IPS DF 4.7 (cell line): ENCODE measurements around the gene DGKI.
A peak's percentile ranks its signal among the peaks of the same experiment; 100 is the strongest.

Source experiments
- DNase-seq: peaks from one replicate; pipeline ENCODE4 v3.0.0-alpha.2; 2013; ENCODE audit warnings: low spot score; ENCODE audit errors: extremely low read depth

Gene DGKI

DNA sequence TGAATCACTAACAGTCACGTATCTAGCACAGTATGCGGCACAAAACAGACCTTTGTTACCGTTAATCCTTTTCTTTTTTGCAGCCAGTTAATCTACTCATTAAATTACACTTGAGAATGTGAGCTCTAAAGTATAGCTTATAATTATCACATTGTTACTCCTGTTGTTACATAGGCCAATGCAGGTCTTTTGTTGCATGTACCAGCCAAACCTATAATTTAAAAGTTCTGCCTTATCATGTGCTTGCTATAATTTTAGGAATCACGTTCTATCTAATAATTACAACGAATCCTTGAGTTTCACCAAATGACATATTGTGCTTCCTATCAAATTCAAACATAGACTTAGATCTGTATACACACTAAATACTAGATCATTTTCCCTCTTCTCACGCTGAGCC, 245.1 kb downstream of the DGKI start:
- no peak for DNase-seq

DNA sequence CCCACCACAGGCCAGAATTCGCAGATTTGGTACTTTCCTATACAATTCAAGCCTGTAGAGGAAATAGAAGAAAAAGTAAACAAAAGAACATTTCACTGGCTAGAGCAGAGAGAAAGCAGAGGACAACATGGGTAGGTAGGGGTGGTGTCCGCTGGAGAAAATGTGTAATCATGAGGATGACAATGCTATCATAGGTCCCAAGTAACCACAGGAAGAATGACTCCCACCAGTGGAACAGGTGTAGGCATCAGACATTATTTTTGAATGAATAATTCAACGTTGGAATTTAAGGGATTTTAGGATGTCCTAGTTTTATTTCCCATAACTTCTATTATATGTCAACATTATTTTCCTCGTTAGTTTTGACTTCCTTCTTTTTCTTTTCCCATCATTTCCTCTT, 248.9 kb downstream of the DGKI start:
- DNase-seq: no peak

DNA sequence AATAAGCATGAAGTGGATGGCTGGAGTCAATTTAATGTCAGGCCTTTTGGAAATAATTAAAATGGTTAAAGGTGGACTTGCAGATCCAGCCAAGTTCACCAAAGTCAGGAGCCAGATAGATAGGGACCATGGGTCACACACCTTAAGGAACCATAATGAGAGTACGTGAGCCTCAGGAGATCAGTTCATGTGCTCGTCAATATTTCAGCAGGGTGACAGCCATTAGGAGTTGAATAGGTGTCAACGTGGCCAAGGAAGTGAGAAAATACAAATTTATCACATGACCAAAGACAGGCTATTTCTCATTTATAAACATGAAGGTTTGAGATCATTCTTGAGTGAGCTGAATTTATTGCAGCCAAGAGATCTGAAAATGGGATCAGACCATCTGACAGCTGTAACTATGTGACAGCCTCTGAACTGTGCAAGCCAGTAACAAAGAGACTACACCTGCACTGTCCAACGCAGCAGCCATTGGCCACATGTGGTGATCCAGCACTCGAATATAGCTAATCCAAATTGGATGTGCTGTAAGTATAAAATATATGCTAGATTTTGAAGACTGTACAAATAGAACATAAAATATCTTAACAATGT, 253.6 kb downstream of the DGKI start:
- no peak for DNase-seq

DNA sequence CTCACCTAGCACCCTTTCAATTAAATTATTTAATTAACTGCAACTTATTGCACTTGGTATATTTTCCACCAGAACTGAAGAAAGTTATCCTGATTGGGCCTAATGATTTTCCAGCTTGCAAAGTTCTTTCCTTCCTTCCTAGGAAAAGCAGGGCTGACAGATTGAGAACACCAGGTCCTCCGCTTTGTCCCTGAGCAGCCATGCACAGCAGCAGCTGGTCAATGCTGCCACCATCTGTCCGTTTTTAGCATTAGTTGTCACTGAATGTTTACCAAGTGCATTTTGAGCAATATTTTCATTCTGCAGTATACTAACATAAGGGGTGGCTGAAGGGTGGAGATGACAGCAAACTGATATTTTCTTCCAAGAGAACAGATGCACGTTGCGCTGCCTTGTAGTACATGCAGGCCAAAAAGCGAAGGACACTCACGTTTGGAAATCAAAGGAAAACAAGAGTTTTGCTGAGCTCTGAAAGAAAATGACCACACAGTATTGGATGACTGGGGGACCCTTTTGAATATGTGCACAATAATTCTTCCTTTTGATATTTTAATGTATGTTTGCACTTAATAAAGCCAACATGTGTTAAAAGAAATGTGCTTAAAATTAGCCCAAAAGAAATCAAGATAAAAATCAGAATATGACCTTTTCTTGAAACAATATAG, 254.4 kb downstream of the DGKI start:
- peak; percentile 49 for DNase-seq

DNA sequence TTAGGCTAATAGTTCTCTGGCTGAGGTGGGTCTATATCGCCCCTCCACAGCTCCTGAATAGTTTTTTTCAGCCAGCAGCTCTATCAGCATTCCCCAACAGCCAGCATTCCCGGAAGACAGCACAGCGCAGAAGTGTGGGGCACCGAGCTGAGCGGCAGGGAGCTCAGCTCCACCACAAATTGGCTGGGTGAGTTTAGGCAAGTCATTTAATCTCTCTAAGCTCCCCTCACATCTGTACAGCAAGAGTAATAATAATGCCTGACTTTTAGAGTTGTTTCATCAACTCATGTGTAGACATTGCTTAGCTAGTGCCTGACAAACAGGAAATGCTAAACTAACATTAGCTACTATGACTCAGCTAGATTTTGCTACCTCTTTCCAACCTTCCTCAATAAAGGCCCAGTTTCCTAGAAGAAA, 255.3 kb downstream of the DGKI start:
- DNase-seq: no peak

DNA sequence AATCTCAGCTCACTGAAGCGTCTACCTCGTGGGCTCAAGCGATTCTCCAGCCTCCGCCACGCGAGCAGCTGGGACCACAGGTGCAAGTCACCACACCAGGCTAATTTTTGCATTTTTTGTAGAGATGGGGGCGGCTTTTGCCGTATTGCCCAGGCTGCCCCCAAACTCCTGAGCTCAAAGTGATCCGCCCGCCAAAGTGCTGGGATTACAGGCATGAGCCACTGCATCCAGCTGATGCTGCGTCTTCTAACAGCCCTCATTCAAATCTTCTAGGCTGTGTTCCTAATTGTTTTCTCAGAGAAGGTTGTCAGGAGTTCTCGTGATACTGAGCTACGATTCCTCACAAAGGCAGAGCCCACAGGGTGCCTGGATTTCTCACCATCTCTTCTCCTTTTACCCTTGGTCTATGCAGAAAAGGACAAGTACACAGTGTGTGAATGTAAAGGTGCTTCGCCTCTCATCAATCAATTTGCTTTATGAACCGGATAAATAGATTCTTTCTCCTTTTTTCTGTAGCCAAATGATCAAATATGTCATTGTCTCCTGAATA, 255.9 kb downstream of the DGKI start:
- DNase-seq: no peak

DNA sequence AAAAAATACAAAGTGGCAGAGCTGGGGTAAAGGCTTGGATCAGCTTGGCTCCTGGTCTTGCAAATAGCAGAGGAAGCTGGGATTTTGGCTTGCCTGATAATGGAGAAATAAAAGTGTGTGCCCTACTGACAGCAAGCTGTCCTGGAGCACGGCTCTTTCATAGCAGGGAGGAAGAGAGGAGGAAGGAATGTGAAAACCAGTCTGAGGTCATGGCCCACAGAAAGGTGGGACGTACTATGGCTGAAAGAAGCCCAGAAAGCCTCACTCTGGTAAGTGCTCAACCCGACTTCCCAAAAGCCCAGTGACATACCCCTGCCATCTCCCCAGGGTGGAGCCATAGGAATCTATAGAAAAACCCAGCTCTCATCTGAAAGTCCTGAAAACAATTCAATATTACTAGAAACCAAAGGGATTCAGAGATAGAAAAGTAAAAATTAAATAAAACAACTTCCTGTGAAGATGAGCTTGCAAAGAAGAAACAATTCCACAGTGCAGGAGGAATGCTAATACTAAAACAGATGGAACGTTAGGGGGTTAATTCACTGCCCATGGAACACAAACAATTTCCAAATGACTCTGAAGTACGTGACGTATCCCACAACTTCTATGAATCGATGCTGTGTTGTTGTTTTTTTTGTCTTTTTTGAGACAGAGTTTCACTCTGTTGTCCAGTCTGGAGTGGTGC, 256.6 kb downstream of the DGKI start:
- DNase-seq: no peak

DNA sequence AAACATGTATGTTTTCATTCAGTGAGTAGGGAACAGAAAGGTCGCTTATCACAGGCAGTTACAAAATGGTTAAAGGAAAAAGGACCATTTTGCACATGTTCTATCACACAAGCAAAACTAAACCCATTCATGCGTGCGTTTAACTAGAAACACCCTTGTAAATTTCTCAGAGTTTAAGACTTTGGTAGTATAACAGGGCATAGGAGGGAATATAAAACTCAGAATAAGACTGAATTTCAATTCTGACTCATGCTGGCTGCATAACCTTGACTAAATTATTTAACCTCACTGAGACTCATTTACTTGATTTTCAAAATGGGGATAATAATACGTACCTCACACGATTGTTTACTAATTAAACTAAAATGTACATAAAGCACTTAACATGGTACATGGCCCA, 259.4 kb downstream of the DGKI start:
- no peak for DNase-seq

DNA sequence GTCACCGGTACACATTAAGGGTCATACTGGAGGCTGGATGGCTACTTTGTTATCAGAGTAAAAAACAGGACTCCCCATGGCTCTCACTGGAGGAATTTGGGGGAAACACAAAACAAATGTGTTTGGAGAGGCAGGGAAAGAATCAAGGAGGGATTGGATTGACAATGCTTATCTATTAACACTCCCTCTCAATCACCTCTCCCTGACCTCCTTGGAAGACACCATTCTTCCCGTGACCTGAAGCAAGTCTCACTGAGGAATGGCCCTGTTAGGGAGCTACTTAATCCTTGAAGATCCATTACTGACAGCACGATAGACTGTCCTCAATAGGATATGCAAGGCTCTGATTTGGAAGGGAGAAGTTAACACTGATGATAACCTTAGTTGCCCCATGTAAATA, 261.2 kb downstream of the DGKI start:
- DNase-seq: no peak

DNA sequence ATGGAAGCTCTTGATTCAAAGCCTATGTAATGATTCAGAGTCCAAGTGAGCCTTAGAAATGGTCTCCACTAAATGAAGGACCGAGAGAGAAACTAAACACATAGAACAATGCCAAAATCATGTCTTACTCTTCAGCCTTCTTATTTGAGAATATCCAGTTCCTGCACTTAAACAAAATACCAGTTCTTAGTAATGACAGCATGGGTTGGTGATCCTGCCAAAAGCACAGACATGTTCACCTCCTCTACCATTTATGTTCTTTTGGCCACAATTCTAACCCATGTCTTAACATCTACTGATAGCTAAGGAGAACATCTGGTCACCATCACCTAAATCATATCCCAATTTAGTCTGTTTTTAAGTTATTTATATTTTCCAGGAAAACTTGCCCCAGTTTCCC, 263.6 kb downstream of the DGKI start:
- DNase-seq: no peak

DNA sequence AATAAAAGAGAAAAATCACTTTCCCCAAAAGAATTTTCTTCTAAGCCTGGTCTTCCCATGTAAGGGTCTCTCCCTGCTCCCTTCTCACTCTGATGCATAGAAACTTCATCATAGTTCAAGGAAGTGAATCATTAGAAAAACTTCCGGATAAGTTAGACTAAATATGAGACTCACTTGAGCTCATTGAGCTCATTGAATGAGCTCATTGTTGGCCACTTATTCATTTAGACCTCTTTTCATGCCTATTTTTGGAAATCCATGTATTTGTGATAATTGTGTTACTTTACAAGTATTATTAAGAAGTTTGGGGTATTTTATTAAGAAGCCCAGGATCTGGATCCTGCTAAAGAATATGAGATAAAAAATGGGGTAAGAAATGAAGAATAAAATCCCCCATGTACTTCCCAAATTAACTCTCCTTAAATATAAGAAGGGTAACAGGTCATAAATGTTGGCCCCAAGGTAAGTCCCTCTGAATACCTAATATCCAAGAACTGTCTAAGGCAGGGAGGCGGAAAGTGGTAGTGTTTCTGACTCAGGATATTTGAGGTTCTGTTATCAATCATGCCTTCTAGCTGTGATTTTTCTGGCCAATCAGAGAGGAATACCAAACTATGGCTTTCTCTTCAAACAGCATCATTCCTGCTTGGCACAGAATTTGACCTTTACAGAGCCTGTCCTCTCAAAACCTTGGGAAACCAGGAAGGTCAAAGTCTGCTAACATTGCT, 266.7 kb downstream of the DGKI start:
- DNase-seq: no peak

DNA sequence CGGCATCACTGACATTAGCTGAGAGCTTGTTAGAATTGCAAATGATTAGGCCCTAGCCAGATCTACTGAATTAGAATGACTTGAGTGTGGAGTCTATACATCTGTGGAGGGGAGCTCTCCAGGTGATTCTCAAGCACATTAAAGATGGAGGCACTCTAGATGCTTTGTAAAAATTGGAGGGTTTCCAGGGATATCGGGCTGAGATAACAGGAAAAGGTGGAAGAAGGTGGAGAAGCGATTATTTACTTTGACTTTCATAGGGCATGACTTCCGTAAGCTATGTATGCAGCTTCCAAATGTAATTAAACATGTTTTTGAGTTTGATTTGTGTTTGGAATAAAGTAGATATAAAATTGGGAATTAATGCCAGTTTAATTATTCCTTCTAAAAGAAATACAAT, 268.2 kb downstream of the DGKI start:
- no peak for DNase-seq

DNA sequence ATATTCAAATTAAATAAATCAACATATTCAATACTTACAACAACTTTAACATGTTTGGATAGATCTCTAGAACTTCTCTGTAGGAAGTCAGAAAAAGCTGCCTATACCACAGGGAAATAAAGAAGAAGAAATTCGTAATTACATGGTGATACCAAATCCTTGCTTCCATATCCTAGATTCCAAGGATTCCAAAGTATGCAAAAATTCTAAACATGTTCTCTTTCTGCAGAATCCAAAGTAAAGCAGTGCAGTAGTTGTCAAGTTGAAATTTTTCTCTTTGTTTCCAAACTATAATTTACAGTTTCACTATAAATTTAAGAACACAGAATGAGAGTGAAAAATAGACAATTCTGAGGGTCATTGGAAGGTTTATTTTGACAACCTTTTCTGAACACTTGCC, 269.6 kb downstream of the DGKI start:
- DNase-seq: no peak

DNA sequence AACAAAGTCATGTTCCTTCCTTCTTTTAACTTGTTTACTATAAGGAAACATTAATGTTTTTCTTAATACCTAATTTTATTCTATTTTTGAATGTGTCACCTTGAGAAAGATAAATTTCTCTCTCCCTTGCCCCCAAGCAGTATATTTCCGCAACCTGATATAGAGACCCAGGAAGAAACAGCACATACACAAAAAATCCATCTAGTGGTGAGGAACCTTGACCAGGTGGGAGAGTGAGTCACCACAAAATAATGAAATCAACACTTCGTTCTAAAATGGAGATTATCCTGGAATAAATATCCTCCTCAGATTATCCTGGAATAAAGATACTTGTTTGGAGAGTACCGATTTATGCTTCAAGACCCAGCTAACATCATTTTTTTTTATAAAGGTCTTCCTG, 270.3 kb downstream of the DGKI start:
- no peak for DNase-seq

DNA sequence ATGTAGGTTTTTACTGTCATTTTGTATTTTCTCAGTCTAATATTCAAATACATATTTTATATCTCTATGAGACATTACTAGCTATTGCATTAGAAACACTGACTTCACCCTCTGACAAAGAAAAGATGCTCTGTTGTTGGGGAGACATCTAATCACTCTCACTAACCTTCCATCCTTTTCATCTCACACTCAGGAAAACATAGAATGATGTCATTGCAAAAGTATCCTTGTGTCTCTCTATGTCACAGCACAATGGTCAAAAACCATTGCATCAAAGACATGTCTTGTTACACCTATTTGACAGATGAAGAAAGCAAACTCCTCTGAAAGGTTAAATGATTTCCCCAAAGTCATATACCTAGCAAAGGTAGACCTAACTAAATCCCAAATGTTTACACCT, 272.0 kb downstream of the DGKI start:
- DNase-seq: no peak

DNA sequence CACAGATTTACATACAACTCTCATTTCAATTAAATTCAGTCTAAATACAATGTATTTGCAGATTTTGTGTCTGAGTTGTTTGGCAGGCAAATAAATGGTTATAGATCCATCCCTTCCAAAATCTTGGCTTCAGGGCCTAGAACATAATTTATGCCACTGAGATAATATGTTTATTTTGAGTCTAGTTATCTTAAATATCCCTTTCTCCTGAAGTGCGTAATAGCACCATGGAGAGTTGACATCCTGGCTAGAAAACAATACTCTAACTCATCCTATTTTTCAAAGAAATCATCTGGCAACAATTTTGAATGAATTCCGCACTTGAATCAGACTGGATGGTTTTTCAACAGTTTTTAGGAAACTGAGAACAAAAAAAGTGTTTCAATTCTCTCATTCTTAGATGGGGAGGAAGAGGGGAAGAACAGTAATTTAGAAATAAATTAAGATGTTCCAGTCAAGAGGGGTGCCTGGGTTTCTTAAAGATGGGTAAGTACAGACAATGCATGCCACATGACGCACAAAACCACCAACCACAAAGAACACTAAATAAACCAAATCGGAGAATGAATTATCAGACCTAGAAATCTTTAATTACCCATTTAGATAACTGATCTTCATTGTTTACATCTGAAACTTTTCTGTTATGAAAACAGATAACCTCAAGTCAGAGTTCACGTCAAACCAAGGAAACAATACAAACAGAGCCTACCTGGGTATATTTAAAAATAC, 274.6 kb downstream of the DGKI start:
- no peak for DNase-seq

DNA sequence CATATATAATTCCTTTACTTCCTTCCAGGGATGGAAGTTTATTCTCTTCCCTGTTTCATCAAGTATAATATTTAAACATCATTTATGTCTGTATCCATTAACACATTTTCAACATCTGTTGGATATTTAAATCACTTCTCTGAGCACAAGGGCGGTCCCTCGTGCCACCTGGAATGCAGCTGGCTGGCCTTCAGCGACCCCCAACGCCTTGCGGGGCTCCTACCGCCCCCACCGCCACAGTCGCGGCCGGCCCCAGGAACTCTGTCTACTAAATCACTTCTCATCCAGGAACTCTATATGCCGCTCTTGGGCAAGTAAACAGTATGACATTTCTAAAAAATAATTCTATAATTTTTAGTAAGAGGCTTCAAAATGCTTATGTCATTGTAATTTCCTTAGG, 282.1 kb downstream of the DGKI start:
- no peak for DNase-seq

DNA sequence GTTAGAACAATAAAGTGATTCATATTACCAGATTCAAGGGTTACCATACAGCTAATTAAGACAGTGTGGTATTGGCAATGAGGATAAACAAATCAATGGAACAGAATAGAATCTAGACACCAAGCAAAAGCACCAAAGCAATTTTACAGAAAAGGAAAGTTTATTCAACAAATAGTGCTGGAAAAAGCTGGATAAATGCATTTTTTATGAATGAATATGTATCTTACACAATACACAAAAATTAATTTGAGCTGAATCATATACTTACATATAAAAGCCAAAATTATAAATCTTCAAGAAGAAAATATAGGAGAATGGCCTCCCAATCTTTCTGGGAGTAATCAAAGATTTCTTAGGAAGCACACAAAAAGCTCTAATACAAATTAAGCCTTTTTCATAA, 282.8 kb downstream of the DGKI start:
- DNase-seq: no peak

DNA sequence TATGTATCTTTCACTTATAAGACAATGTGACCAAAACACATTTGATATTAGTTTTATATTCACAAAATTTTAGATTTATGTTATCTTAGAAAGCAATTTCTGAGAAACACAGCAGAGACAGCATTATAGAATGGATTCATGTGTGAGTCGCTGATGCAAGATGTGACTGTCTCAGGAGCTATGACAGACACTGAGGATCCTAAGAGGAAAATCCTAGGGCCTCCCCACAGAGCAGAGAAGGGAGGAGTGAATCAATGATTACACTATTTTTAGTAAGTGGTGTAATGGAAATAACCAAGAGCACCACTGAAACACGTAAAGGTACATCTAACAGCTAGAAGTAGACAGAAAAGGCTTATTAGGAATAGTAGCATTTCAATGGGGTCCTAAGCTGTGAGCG, 299.3 kb downstream of the DGKI start:
- DNase-seq: no peak

DNA sequence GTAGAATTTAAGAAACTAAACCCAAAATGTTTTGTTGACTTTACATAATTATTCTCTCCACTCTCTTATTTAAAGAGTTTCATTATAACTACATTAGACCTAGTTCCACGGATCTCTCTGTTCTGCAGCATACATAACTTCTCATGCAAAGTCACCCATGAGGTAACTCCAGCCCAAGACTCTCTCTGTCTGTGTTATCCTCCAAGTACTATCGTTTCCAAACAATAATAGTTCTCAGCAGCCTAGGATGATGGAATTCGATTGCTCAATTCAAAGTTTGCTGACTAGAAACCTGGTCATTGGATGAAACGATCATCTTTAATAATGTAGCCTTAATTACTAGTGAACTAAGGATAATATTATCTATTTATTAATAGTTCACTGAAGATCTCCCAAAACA, 300.1 kb downstream of the DGKI start:
- DNase-seq: no peak

DNA sequence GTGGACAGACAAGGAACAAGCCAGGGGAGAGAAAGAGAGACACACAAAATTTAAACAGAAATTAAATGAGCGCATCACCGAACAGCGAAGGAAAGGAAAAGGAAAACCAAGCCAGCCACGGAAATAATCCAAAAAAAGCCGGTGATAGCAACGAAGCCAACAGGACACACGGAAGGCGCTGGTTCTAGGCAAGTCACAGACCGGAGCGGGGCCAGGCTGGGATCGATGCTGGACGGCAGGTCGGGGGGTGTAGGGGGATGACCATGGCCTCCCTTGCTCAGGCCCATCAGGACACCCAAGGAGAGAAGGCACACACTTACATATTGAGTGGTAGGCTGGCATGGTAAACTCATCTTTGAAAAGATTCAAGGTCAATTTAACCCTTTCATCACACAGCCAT, 300.8 kb downstream of the DGKI start:
- DNase-seq: no peak
